Skeletal muscle satellite cell (primary cell): ENCODE results near the gene KIF26B.
"Not testable (repeated sequence)": the region's sequence is repeated elsewhere in the genome, so short reads cannot be mapped to it uniquely, and the experiment has no call there.

ENCODE experiments used
- H3K27me3 ChIP-seq: 2 replicates; pipeline ENCODE4 v1.7.0; 2013; ENCODE audit warnings: low read length; ENCODE audit not compliant: control insufficient read depth, insufficient read depth
- H3K36me3 ChIP-seq: 2 replicates; pipeline ENCODE4 v1.7.0; 2013; ENCODE audit warnings: mild to moderate bottlenecking, control low read depth, low read length; ENCODE audit not compliant: insufficient read depth
- H3K4me1 ChIP-seq: 2 replicates; pipeline ENCODE4 v1.7.0; 2013; ENCODE audit warnings: low read length; ENCODE audit not compliant: control insufficient read depth, insufficient read depth
- H3K4me2 ChIP-seq: 2 replicates; pipeline ENCODE4 v1.7.0; 2013; ENCODE audit warnings: mild to moderate bottlenecking, low read length
- H3K4me3 ChIP-seq: 2 replicates; pipeline ENCODE4 v1.7.0; 2013; ENCODE audit warnings: low read length
- H3K9ac ChIP-seq: 2 replicates; pipeline ENCODE4 v1.7.0; 2013; ENCODE audit warnings: mild to moderate bottlenecking, low read depth, low read length, moderate library complexity
- H3K9me3 ChIP-seq: replicated peaks from 2 replicates; pipeline ENCODE4 v1.7.0; 2013; ENCODE audit warnings: mild to moderate bottlenecking, control low read depth, low read length

The KIF26B gene

GRCh38 chr1:245390975-245391374 lies 236.2 kb downstream of the KIF26B start:
- no peaks in the 10 kb centered on the region for H3K9me3 ChIP-seq
- H3K4me1 ChIP-seq = no peaks in the 10 kb centered on the region
- no peaks in the 10 kb centered on the region for H3K36me3 ChIP-seq

GRCh38 chr1:245393694-245394093 lies 238.9 kb downstream of the KIF26B start:
- Histone ChIP-seq H3K9ac (no peak overlapping the region), H3K27me3 (no peaks in the 10 kb centered on the region), H3K4me1 (no peaks in the 10 kb centered on the region), H3K9me3 (no peaks in the 10 kb centered on the region), H3K36me3 (no peaks in the 10 kb centered on the region), H3K4me2 (no peak overlapping the region), H3K4me3 (no peak overlapping the region)

More at GRCh38 chr1:245390975-245391374, 236.2 kb downstream of the KIF26B start:
- Histone ChIP-seq H3K9ac (no peak overlapping the region), H3K27me3 (no peaks in the 10 kb centered on the region), H3K4me3 (no peak overlapping the region), H3K4me2 (no peak overlapping the region)

- Histone ChIP-seq H3K9me3 (no peaks in the 10 kb centered on the region), H3K36me3 (no peaks in the 10 kb centered on the region), H3K9ac (no peak overlapping the region), H3K27me3 (no peaks in the 10 kb centered on the region), H3K4me3 (no peak overlapping the region), H3K4me1 (no peaks in the 10 kb centered on the region), H3K4me2 (no peak overlapping the region)
Observed at GRCh38 chr1:245395680-245396079, 240.9 kb downstream of the KIF26B start.

- Histone ChIP-seq H3K9me3 (no peaks in the 10 kb centered on the region), H3K9ac (no peak overlapping the region), H3K4me3 (no peak overlapping the region), H3K27me3 (no peaks in the 10 kb centered on the region), H3K4me1 (no peaks in the 10 kb centered on the region), H3K4me2 (no peak overlapping the region), H3K36me3 (no peaks in the 10 kb centered on the region)
Observed at GRCh38 chr1:245396615-245397014, 241.8 kb downstream of the KIF26B start.

- no peak overlapping the region for H3K9ac ChIP-seq
- no peak overlapping the region for H3K4me2 ChIP-seq
- H3K4me1 ChIP-seq = no peaks in the 10 kb centered on the region
- H3K27me3 ChIP-seq = no peaks in the 10 kb centered on the region
- no peaks in the 10 kb centered on the region for H3K36me3 ChIP-seq
- H3K4me3 ChIP-seq = no peak overlapping the region
- H3K9me3 ChIP-seq = no peaks in the 10 kb centered on the region
Observed at GRCh38 chr1:245397771-245398170, 243.0 kb downstream of the KIF26B start.

GRCh38 chr1:245398180-245398579 lies 243.4 kb downstream of the KIF26B start:
- Histone ChIP-seq H3K4me2 (no peak overlapping the region), H3K36me3 (no peaks in the 10 kb centered on the region), H3K4me1 (no peaks in the 10 kb centered on the region)

GRCh38 chr1:245401881-245402587 lies 247.2 kb downstream of the KIF26B start:
- H3K9me3 ChIP-seq = no peaks in the 10 kb centered on the region
- H3K36me3 ChIP-seq = no peaks in the 10 kb centered on the region
- H3K27me3 ChIP-seq = no peaks in the 10 kb centered on the region
- H3K9ac ChIP-seq = no peak overlapping the region
- H3K4me2 ChIP-seq = no peak overlapping the region
- no peaks in the 10 kb centered on the region for H3K4me1 ChIP-seq
- H3K4me3 ChIP-seq = no peak overlapping the region

More at GRCh38 chr1:245398180-245398579, 243.4 kb downstream of the KIF26B start:
- no peaks in the 10 kb centered on the region for H3K9me3 ChIP-seq
- no peak overlapping the region for H3K9ac ChIP-seq
- no peaks in the 10 kb centered on the region for H3K27me3 ChIP-seq
- H3K4me3 ChIP-seq = no peak overlapping the region

- H3K4me1 ChIP-seq, H3K36me3 ChIP-seq, H3K9ac ChIP-seq, H3K4me3 ChIP-seq, H3K9me3 ChIP-seq, H3K27me3 ChIP-seq, H3K4me2 ChIP-seq: not testable (repeated sequence)
Observed at GRCh38 chr1:245402998-245403397, 248.2 kb downstream of the KIF26B start.

GRCh38 chr1:245404527-245404926 lies 249.7 kb downstream of the KIF26B start:
- no peaks in the 10 kb centered on the region for H3K9me3 ChIP-seq
- H3K9ac ChIP-seq = no peak overlapping the region
- H3K36me3 ChIP-seq = no peaks in the 10 kb centered on the region
- no peaks in the 10 kb centered on the region for H3K27me3 ChIP-seq
- H3K4me1 ChIP-seq = no peaks in the 10 kb centered on the region
- H3K4me3 ChIP-seq = no peak overlapping the region
- no peak overlapping the region for H3K4me2 ChIP-seq

- H3K9me3 ChIP-seq = no peaks in the 10 kb centered on the region
- H3K27me3 ChIP-seq = no peaks in the 10 kb centered on the region
- H3K4me2 ChIP-seq = no peak overlapping the region
- H3K4me1 ChIP-seq = no peaks in the 10 kb centered on the region
- no peak overlapping the region for H3K4me3 ChIP-seq
- H3K9ac ChIP-seq = no peak overlapping the region
- no peaks in the 10 kb centered on the region for H3K36me3 ChIP-seq
Observed at GRCh38 chr1:245404952-245405351, 250.2 kb downstream of the KIF26B start.

GRCh38 chr1:245406426-245406825 lies 251.6 kb downstream of the KIF26B start:
- Histone ChIP-seq H3K27me3 (no peaks in the 10 kb centered on the region), H3K4me1 (no peaks in the 10 kb centered on the region), H3K9me3 (no peaks in the 10 kb centered on the region), H3K36me3 (no peaks in the 10 kb centered on the region), H3K4me3 (no peak overlapping the region), H3K4me2 (no peak overlapping the region), H3K9ac (no peak overlapping the region)

- Histone ChIP-seq H3K36me3 (no peaks in the 10 kb centered on the region), H3K27me3 (no peaks in the 10 kb centered on the region), H3K9me3 (no peaks in the 10 kb centered on the region), H3K4me3 (no peak overlapping the region), H3K4me2 (no peak overlapping the region), H3K9ac (no peak overlapping the region), H3K4me1 (no peaks in the 10 kb centered on the region)
Observed at GRCh38 chr1:245407983-245408382, 253.2 kb downstream of the KIF26B start.
